ENCODE measurements around the gene UIMC1. TPM values are rescaled to one million over a fixed set of nuclear protein-coding genes. Genes with fewer than 3 reads are reported as not detected.

The UIMC1 gene
- total RNA-seq, 1 experiment from 2014 or later: 53.0 TPM

GRCh38 chr5:176904276-176904675 lies 102.3 kb downstream of the UIMC1 start:
- Mint-ChIP-seq H3K36me3 (ENCODE audit: insufficient read depth in 1 of 3, low read depth in 3 of 3) (peaks cover 22 to 65% (median 44%) of the 10 kb centered on the region in 3 experiments; a peak in 6 of 7 replicates), H3K27me3 (ENCODE audit: low read depth) (no peaks in the 10 kb centered on the region), H3K9me3 (no peaks in the 10 kb centered on the region), H3K4me3 (no peak overlapping the region), H3K27ac (no peak overlapping the region; a peak in 1 of 7 replicates), H3K4me1 (peaks cover 9 to 11% of the 10 kb centered on the region in 2 experiments)
- Histone ChIP-seq H2BK12ac (ENCODE audit: insufficient read length, low read depth, low read length) (no peak overlapping the region), H2BK5ac (ENCODE audit: insufficient read length, low read length) (no peak overlapping the region), H3K4me1 (ENCODE audit: insufficient read depth, low read length) (no peaks in the 10 kb centered on the region; the same call in 1 of the 2 replicates), H3K23ac (ENCODE audit: insufficient read length, low read depth, low read length) (no peak overlapping the region), H2AFZ (ENCODE audit: low read length) (no peak overlapping the region), H3K4ac (ENCODE audit: low read depth, low read length) (no peak overlapping the region), H4K8ac (replicated peaks; ENCODE audit: insufficient read length, low read depth, low read length) (no peak overlapping the region), H3K4me2 (ENCODE audit: insufficient read depth, insufficient read length, low read length) (no peak overlapping the region), H3K18ac (ENCODE audit: insufficient read length, low read depth, low read length) (no peak overlapping the region), H3K79me2 (ENCODE audit: insufficient read depth, low read length) (no peaks in the 10 kb centered on the region), H4K5ac (ENCODE audit: insufficient read length, low read depth, low read length) (no peak overlapping the region), H3K23me2 (ENCODE audit: insufficient read length, low read depth, low read length, poor library complexity, severe bottlenecking) (no peaks in the 10 kb centered on the region), H3K79me1 (ENCODE audit: insufficient read depth, low read depth, low read length, poor library complexity, severe bottlenecking) (no peaks in the 10 kb centered on the region), H3K14ac (ENCODE audit: insufficient read depth, low read length) (no peak overlapping the region), H3K9ac (ENCODE audit: extremely low read depth, insufficient read length, low read length) (no peak overlapping the region), H2BK20ac (ENCODE audit: low read depth, low read length, poor library complexity, severe bottlenecking) (no peak overlapping the region), H3T11ph (ENCODE audit: low read length) (no peak overlapping the region), H3K27me3 (ENCODE audit: insufficient read depth, low read length) (no peaks in the 10 kb centered on the region), H3K56ac (ENCODE audit: insufficient read length, low read depth, low read length) (no peak overlapping the region), H4K91ac (ENCODE audit: insufficient read length, low read depth, low read length) (no peak overlapping the region), H2BK120ac (ENCODE audit: low read depth, low read length, poor library complexity, severe bottlenecking) (no peak overlapping the region), H4K20me1 (ENCODE audit: control insufficient read depth, insufficient read depth, insufficient read length) (no peaks in the 10 kb centered on the region), H2BK15ac (ENCODE audit: low read depth, low read length) (no peak overlapping the region), H3K27ac (ENCODE audit: insufficient read length, low read depth, low read length) (no peak overlapping the region), H3K9me3 (ENCODE audit: control insufficient read depth, low read depth, low read length) (no peaks in the 10 kb centered on the region), H2AK5ac (ENCODE audit: insufficient read length, low read length) (no peak overlapping the region)
- DNase-seq: no peak
- WGBS (ENCODE audit: extremely low coverage, insufficient read length, low lambda C conversion rate): no CpG with 5 or more reads among the region's 3 CpGs
- TF ChIP-seq, protein P1, sequence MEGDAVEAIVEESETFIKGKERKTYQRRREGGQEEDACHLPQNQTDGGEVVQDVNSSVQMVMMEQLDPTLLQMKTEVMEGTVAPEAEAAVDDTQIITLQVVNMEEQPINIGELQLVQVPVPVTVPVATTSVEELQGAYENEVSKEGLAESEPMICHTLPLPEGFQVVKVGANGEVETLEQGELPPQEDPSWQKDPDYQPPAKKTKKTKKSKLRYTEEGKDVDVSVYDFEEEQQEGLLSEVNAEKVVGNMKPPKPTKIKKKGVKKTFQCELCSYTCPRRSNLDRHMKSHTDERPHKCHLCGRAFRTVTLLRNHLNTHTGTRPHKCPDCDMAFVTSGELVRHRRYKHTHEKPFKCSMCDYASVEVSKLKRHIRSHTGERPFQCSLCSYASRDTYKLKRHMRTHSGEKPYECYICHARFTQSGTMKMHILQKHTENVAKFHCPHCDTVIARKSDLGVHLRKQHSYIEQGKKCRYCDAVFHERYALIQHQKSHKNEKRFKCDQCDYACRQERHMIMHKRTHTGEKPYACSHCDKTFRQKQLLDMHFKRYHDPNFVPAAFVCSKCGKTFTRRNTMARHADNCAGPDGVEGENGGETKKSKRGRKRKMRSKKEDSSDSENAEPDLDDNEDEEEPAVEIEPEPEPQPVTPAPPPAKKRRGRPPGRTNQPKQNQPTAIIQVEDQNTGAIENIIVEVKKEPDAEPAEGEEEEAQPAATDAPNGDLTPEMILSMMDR (conservative IDR thresholded peaks at IDR 0.05): no peak

Measured in H9 (cell line).